HepG2 (cell line): ENCODE data around the gene ERP44. TPM values are rescaled to one million over a fixed set of nuclear protein-coding genes. Genes with fewer than 3 reads are reported as not detected.

ENCODE experiments used
- ATAC-seq: fragments of 200-7000 bp; cut with Tn5 transposase; 3 replicates; pipeline ENCODE4 v1.9.1; 2020; ENCODE audit warnings: mild to moderate bottlenecking, moderate library complexity
- BruUV-seq: library from RNA; stranded (reverse); fragments of 400-500 nt; replicated peaks from 2 replicates; lab custom pipeline; 2021; lab: Mats Ljungman, UMichigan
- CTCF ChIA-PET: fragments of 300-600 bp; formaldehyde crosslinking; extraction: SDS; loops from one replicate; lab custom pipeline; 2021; ENCODE audit warnings: low total read pairs, inconsistent platforms, low intra/inter-chr PET ratio; lab: Yijun Ruan, JAX
- POLR2A ChIA-PET: fragments of 350-600 bp; sonication (Branson Sonifier 250); formaldehyde crosslinking; loops from one replicate; lab custom pipeline; 2020; ENCODE audit warnings: antibody characterized with exemption, inconsistent platforms; lab: Yijun Ruan, JAX
- DNase-seq: peaks from one replicate; pipeline ENCODE4 v3.0.0-alpha.2; 2015; ENCODE audit warnings: low spot score
- FAIRE-seq: peaks from 3 replicates; lab custom pipeline; 2011; peaks lifted over from hg19 to GRCh38; lab: Jason Lieb, UNC
- H2AFZ ChIP-seq: one replicate; pipeline ENCODE4 v1.6.1; 2011; ENCODE audit warnings: low read length, inconsistent platforms
- H3K27ac ChIP-seq: fragments of 300-600 bp; 3 replicates; pipeline ENCODE4 v1.8.0; 2011; ENCODE audit warnings: mixed run types, mild to moderate bottlenecking, mixed read lengths, low read length, inconsistent platforms; ENCODE audit not compliant: insufficient read depth; ENCODE audit errors: extremely low read length
- H3K27me3 ChIP-seq, 2 experiments: fragments of 200-600 bp in 1 of 2; 2 replicates in 1 of 2; 3 replicates in 1 of 2; pipeline versions ENCODE4 v1.6.0 to v1.8.0; 2011; ENCODE audit warnings: low read length in 2 of 2, mild to moderate bottlenecking in 2 of 2, moderate library complexity in 2 of 2, inconsistent platforms in 1 of 2; ENCODE audit not compliant: insufficient read depth in 2 of 2, control insufficient read depth in 1 of 2
- H3K36me3 ChIP-seq, 2 experiments: fragments of 200-600 bp in 1 of 2; replicated peaks in 1 of 2; 2 replicates in 1 of 2; 3 replicates in 1 of 2; pipeline versions ENCODE4 v1.5.1 to v1.8.0; 2011; ENCODE audit warnings: low read length in 2 of 2, inconsistent platforms in 1 of 2; ENCODE audit not compliant: insufficient read depth in 2 of 2, control insufficient read depth in 1 of 2
- H3K4me1 ChIP-seq: 2 replicates; pipeline ENCODE4 v1.5.1; 2012; ENCODE audit warnings: low read length, inconsistent platforms; ENCODE audit not compliant: insufficient read depth
- H3K4me2 ChIP-seq: 2 replicates; pipeline ENCODE4 v1.6.0; 2011; ENCODE audit warnings: low read depth, low read length, inconsistent platforms
- H3K4me3 ChIP-seq, 3 experiments: fragments of 200-600 bp in 1 of 3; sonication (generic), shearing (Covaris generic) in 1 of 3; replicated peaks in 1 of 3; 2 replicates each; pipeline ENCODE4 v1.5.1; 2011 to 2016; ENCODE audit warnings: low read length in 3 of 3, inconsistent platforms in 2 of 3, low read depth in 2 of 3, mild to moderate bottlenecking in 2 of 3, control low read depth in 1 of 3, mixed read lengths in 1 of 3; ENCODE audit not compliant: insufficient read depth in 1 of 3
- H3K79me2 ChIP-seq: one replicate; pipeline ENCODE4 v1.6.1; 2011; ENCODE audit warnings: low read length, inconsistent platforms; ENCODE audit not compliant: insufficient read depth
- H3K9ac ChIP-seq: 2 replicates; pipeline ENCODE4 v1.6.0; 2011; ENCODE audit warnings: mild to moderate bottlenecking, low read depth, low read length, inconsistent platforms; ENCODE audit not compliant: insufficient read depth
- H3K9me3 ChIP-seq: 2 replicates; pipeline ENCODE4 v1.5.1; 2012; ENCODE audit warnings: mild to moderate bottlenecking, low read length
- H4K20me1 ChIP-seq: 2 replicates; pipeline ENCODE4 v1.6.0; 2011; ENCODE audit warnings: inconsistent platforms, mild to moderate bottlenecking, low read length, moderate library complexity; ENCODE audit not compliant: insufficient read depth
- EEA1 ChIP-seq: sonication (generic); formaldehyde crosslinking; IDR thresholded peaks from 2 replicates; pipeline ENCODE4 v1.5.1; 2020; ENCODE audit warnings: mild to moderate bottlenecking, missing genetic modification reagents, borderline replicate concordance
- HMGXB4 ChIP-seq, 2 experiments: sonication (generic) in 1 of 2; formaldehyde crosslinking in 1 of 2; IDR thresholded peaks; 2 replicates each; pipeline versions ENCODE4 v1.4.0 to v1.6.1; 2018 to 2020; ENCODE audit warnings: missing genetic modification reagents in 2 of 2, borderline replicate concordance in 1 of 2, low read depth in 1 of 2, mild to moderate bottlenecking in 1 of 2, missing biosample characterization in 1 of 2
- NCOA2 ChIP-seq: sonication (generic); formaldehyde crosslinking; IDR thresholded peaks from 2 replicates; pipeline ENCODE4 v1.8.0; 2022; ENCODE audit warnings: inconsistent platforms
- PLSCR1 ChIP-seq: sonication (generic); formaldehyde crosslinking; IDR thresholded peaks from 2 replicates; pipeline ENCODE4 v1.5.0; 2020; ENCODE audit warnings: missing genetic modification reagents, mild to moderate bottlenecking, borderline replicate concordance
- RCOR2 ChIP-seq: IDR thresholded peaks from 2 replicates; pipeline ENCODE4 v1.6.1; 2016; ENCODE audit warnings: missing biosample characterization, missing genetic modification reagents
- TEF ChIP-seq: sonication (generic); formaldehyde crosslinking; IDR thresholded peaks from 2 replicates; pipeline ENCODE4 v1.5.0; 2020; ENCODE audit warnings: missing genetic modification reagents
- UBTF ChIP-seq: sonication (generic); formaldehyde crosslinking; IDR thresholded peaks from 2 replicates; pipeline ENCODE4 v1.4.0; 2020; ENCODE audit warnings: mild to moderate bottlenecking, missing genetic modification reagents
- ZBTB43 ChIP-seq: sonication (generic); formaldehyde crosslinking; conservative IDR thresholded peaks from 2 replicates; pipeline ENCODE4 v1.4.0; 2020; ENCODE audit warnings: missing genetic modification reagents
- ZNF414 ChIP-seq: sonication (generic); formaldehyde crosslinking; IDR thresholded peaks from 2 replicates; pipeline ENCODE4 v1.5.0; 2020; ENCODE audit warnings: missing genetic modification reagents
- ZNF513 ChIP-seq: sonication (generic); formaldehyde crosslinking; conservative IDR thresholded peaks from 2 replicates; pipeline ENCODE4 v1.5.0; 2020; ENCODE audit warnings: missing genetic modification reagents
- ZNF574 ChIP-seq: sonication (generic); formaldehyde crosslinking; IDR thresholded peaks from 2 replicates; pipeline ENCODE4 v1.4.0; 2020; ENCODE audit warnings: missing genetic modification reagents
- WGBS: methylation state at CpG from one replicate; pipeline ENCODE4 v1.1.6; 2017; ENCODE audit warnings: low lambda C conversion rate; 5-methylcytosine and 5-hydroxymethylcytosine counted together
- in situ Hi-C: cut with HindIII; loops from 2 replicates; pipeline ENCODE4 v1.10.0; 2017; ENCODE audit warnings: low pct_unique_long_range_greater_than_20kb; ENCODE audit not compliant: extremely low pct_ligation_motif_present
- intact Hi-C: fragments of 100-400 bp; cut with micrococcal nuclease; formaldehyde crosslinking; loops from one replicate; pipeline ENCODE4 v1.10.0; 2022; ENCODE audit not compliant: unreplicated experiment
- polyA plus RNA-seq, 8 experiments: library from polyadenylated mRNA; depleted of rRNA in 3 of 8; stranded (reverse) in 7 of 8; unstranded in 1 of 8; fragments of >200 nt; fragmentation: Illumina TruSeq in 4 of 8; extraction: Trizol in 4 of 8; gene quantifications; 2 replicates each; pipeline versions ENCODE4 v1.2.1 to v1.2.3, GENCODE V29; 2011 to 2016; ENCODE audit warnings: low read depth in 4 of 8, missing spikeins in 1 of 8, mixed read lengths in 1 of 8; ENCODE audit not compliant: insufficient read depth in 1 of 8
- total RNA-seq, 5 experiments: library from RNA; depleted of rRNA; stranded (reverse); fragments of >200 nt; fragmentation: Illumina TruSeq; extraction: Trizol; gene quantifications; 2 replicates each; pipeline ENCODE4 v1.2.3, GENCODE V29; 2016; ENCODE audit warnings: low read depth in 1 of 5

The ERP44 gene
- total and polyA plus RNA-seq, 2 of the 13 experiments (the other 11 are each of a cell fraction or from before 2014, with no cell fraction given) = 8.9 to 13.8 TPM

GRCh38 chr9:99948482-99948881 is 150.3 kb downstream of the ERP44 start:
- H3K4me2 ChIP-seq = no peak overlapping the region
- H3K4me3 ChIP-seq = no peak overlapping the region
- ATAC-seq (no peak), DNase-seq (no peak), FAIRE-seq (no peak)
- H3K9me3 ChIP-seq = no peaks in the 10 kb centered on the region
- ChIA-PET POLR2A (no interaction called here), CTCF (no interaction called here)
- no peak overlapping the region for H3K27ac ChIP-seq
- intact Hi-C loops (no loop called here), in situ Hi-C loops (no loop called here)
- WGBS = over 99% methylated on average over 2 of the region's 2 CpGs
- no peaks in the 10 kb centered on the region for H3K4me1 ChIP-seq
- no TSS peak for BruUV-seq
- no peaks in the 10 kb centered on the region for H3K27me3 ChIP-seq
- H4K20me1 ChIP-seq = no peaks in the 10 kb centered on the region
- no peak overlapping the region for H3K9ac ChIP-seq
- H3K79me2 ChIP-seq = no peaks in the 10 kb centered on the region
- no peak overlapping the region for H2AFZ ChIP-seq
- H3K36me3 ChIP-seq = peaks cover 0 to 7% of the 10 kb centered on the region in 2 experiments; a peak in 2 of 5 replicates
- TF ChIP-seq TEF (CRISPR knock-in tag) = no peak
- TF ChIP-seq EEA1 = no peak
- no peak for TF ChIP-seq RCOR2 (CRISPR knock-in tag)
- no peak for TF ChIP-seq PLSCR1 (CRISPR knock-in tag)
- no peak for TF ChIP-seq ZBTB43 (CRISPR knock-in tag)
- no peak for TF ChIP-seq ZNF574 (CRISPR knock-in tag)
- TF ChIP-seq HMGXB4 (CRISPR knock-in tag; IDR thresholded peaks at IDR 0.05; ENCODE audit: borderline replicate concordance in 1 of 2, low read depth in 1 of 2) = no peak
- TF ChIP-seq NCOA2 (CRISPR knock-in tag) = no peak
- no peak for TF ChIP-seq ZNF513 (CRISPR knock-in tag)
- no peak for TF ChIP-seq UBTF (CRISPR knock-in tag)
- no peak for TF ChIP-seq ZNF414 (CRISPR knock-in tag)
